ENCODE results near the gene RHOV. TPM values are rescaled to one million over a fixed set of nuclear protein-coding genes. Genes with fewer than 3 reads are reported as not detected.

The RHOV gene
- total RNA-seq, 1 experiment from 2014 or later = 6.0 TPM

GRCh38 chr15:40858706-40859105 lies 15.3 kb downstream of the RHOV start:
- no peak for ATAC-seq
- Histone ChIP-seq H3K79me2 (ENCODE audit: insufficient read depth, low read length) (no peaks in the 10 kb centered on the region), H3K4me1 (ENCODE audit: control insufficient read depth in 1 of 2, insufficient read depth in 2 of 2, low read length in 2 of 2) (peaks cover 16 to 26% of the 10 kb centered on the region in 2 experiments), H2AFZ (ENCODE audit: low read depth, low read length, poor library complexity, severe bottlenecking) (no peak overlapping the region), H4K20me1 (ENCODE audit: insufficient read depth) (no peaks in the 10 kb centered on the region), H3K4me3 (replicated peaks in 1 of 2; ENCODE audit: low read depth in 1 of 2, low read length in 2 of 2) (no peak overlapping the region), H3K9ac (ENCODE audit: low read length) (no peak overlapping the region), H3K9me2 (ENCODE audit: insufficient read depth) (no peaks in the 10 kb centered on the region), H3K4me2 (ENCODE audit: low read length) (no peak overlapping the region), H3K27me3 (ENCODE audit: insufficient read depth, low read length) (no peaks in the 10 kb centered on the region), H3K36me3 (ENCODE audit: control insufficient read depth in 1 of 2, insufficient read depth in 2 of 2, low read length in 2 of 2) (peaks cover 15 to 21% of the 10 kb centered on the region in 2 experiments; a peak in 3 of 4 replicates), H3K27ac (ENCODE audit: low read depth, low read length) (no peak overlapping the region), H3K9me3 (ENCODE audit: control insufficient read depth in 1 of 2, insufficient read depth in 1 of 2, low read depth in 1 of 2, low read length in 2 of 2) (no peaks in the 10 kb centered on the region)
- no peak for DNase-seq (ENCODE audit: low read depth, low spot score)
- ChIA-PET RAD21 (ENCODE audit: low non-redundant PET in 1 of 2, low total read pairs in 2 of 2, uncharacterized antibody in 2 of 2, unreplicated experiment in 2 of 2) (interaction anchor here (0.8 to 4.0 kb wide), 8 partner anchors 14 to 112 kb away, joined by 3 to 29 read pairs (median 11); partner anchors contain the start of genes RHOV (in 2 of the 2), VPS18 (in 2 of the 2) and ZFYVE19 (in 1 of the 2)), CTCF (interaction anchor here (0.7 to 6.2 kb wide), 23 partner anchors 9 to 326 kb away, joined by 3 to 166 read pairs (median 7); partner anchors contain the start of genes DNAJC17, PPP1R14D, RAD51 and RHOV), POLR2A (interaction anchor here (1.3 to 3.6 kb wide), 7 partner anchors 11 to 71 kb away, joined by 4 to 34 read pairs (median 18); partner anchors contain the start of genes RHOV and VPS18)
- no peak for TF ChIP-seq RAD21 (IDR thresholded peaks at IDR 0.05; ENCODE audit: low read depth)
- no peak for TF ChIP-seq EZH2 (IDR thresholded peaks at IDR 0.05)
- no peak for TF ChIP-seq EZH2phosphoT487 (IDR thresholded peaks at IDR 0.05; ENCODE audit: borderline replicate concordance)
- TF ChIP-seq ZFX (IDR thresholded peaks at IDR 0.05) = no peak
- TF ChIP-seq, protein P1, sequence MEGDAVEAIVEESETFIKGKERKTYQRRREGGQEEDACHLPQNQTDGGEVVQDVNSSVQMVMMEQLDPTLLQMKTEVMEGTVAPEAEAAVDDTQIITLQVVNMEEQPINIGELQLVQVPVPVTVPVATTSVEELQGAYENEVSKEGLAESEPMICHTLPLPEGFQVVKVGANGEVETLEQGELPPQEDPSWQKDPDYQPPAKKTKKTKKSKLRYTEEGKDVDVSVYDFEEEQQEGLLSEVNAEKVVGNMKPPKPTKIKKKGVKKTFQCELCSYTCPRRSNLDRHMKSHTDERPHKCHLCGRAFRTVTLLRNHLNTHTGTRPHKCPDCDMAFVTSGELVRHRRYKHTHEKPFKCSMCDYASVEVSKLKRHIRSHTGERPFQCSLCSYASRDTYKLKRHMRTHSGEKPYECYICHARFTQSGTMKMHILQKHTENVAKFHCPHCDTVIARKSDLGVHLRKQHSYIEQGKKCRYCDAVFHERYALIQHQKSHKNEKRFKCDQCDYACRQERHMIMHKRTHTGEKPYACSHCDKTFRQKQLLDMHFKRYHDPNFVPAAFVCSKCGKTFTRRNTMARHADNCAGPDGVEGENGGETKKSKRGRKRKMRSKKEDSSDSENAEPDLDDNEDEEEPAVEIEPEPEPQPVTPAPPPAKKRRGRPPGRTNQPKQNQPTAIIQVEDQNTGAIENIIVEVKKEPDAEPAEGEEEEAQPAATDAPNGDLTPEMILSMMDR (IDR thresholded peaks at IDR 0.05 in 2 of 3, conservative IDR thresholded peaks at IDR 0.05 in 1 of 3; ENCODE audit: borderline replicate concordance in 1 of 3, insufficient read depth in 1 of 3, low read depth in 2 of 3, low read length in 2 of 3) = no peak
- no peak for TF ChIP-seq EGR1 (IDR thresholded peaks at IDR 0.05; ENCODE audit: low read depth)
- TF ChIP-seq, protein P2, sequence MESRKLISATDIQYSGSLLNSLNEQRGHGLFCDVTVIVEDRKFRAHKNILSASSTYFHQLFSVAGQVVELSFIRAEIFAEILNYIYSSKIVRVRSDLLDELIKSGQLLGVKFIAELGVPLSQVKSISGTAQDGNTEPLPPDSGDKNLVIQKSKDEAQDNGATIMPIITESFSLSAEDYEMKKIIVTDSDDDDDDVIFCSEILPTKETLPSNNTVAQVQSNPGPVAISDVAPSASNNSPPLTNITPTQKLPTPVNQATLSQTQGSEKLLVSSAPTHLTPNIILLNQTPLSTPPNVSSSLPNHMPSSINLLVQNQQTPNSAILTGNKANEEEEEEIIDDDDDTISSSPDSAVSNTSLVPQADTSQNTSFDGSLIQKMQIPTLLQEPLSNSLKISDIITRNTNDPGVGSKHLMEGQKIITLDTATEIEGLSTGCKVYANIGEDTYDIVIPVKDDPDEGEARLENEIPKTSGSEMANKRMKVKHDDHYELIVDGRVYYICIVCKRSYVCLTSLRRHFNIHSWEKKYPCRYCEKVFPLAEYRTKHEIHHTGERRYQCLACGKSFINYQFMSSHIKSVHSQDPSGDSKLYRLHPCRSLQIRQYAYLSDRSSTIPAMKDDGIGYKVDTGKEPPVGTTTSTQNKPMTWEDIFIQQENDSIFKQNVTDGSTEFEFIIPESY (IDR thresholded peaks at IDR 0.05; ENCODE audit: extremely low read depth, insufficient replicate concordance, low read length) = no peak
- TF ChIP-seq POLR2A (IDR thresholded peaks at IDR 0.05; ENCODE audit: borderline replicate concordance, extremely low read depth, insufficient read depth, insufficient read length) = no peak
- no peak for TF ChIP-seq TCF7L2 (IDR thresholded peaks at IDR 0.05; ENCODE audit: borderline replicate concordance, extremely low read depth, insufficient read depth, insufficient read length)
- TF ChIP-seq, protein P3, sequence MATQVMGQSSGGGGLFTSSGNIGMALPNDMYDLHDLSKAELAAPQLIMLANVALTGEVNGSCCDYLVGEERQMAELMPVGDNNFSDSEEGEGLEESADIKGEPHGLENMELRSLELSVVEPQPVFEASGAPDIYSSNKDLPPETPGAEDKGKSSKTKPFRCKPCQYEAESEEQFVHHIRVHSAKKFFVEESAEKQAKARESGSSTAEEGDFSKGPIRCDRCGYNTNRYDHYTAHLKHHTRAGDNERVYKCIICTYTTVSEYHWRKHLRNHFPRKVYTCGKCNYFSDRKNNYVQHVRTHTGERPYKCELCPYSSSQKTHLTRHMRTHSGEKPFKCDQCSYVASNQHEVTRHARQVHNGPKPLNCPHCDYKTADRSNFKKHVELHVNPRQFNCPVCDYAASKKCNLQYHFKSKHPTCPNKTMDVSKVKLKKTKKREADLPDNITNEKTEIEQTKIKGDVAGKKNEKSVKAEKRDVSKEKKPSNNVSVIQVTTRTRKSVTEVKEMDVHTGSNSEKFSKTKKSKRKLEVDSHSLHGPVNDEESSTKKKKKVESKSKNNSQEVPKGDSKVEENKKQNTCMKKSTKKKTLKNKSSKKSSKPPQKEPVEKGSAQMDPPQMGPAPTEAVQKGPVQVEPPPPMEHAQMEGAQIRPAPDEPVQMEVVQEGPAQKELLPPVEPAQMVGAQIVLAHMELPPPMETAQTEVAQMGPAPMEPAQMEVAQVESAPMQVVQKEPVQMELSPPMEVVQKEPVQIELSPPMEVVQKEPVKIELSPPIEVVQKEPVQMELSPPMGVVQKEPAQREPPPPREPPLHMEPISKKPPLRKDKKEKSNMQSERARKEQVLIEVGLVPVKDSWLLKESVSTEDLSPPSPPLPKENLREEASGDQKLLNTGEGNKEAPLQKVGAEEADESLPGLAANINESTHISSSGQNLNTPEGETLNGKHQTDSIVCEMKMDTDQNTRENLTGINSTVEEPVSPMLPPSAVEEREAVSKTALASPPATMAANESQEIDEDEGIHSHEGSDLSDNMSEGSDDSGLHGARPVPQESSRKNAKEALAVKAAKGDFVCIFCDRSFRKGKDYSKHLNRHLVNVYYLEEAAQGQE (IDR thresholded peaks at IDR 0.05; ENCODE audit: low read depth) = no peak
- intact Hi-C loops (cut with micrococcal nuclease) = no loop called here
- no TSS peak for BruUV-seq (replicated peaks)
